HepG2 (cell line): ENCODE results near the gene PTPRD. TPM values are rescaled to one million over a fixed set of nuclear protein-coding genes. Genes with fewer than 3 reads are reported as not detected.

Experiments
- ATAC-seq: fragments of 200-7000 bp; cut with Tn5 transposase; 3 replicates; pipeline ENCODE4 v1.9.1; 2020; ENCODE audit warnings: mild to moderate bottlenecking, moderate library complexity
- BruUV-seq: library from RNA; stranded (reverse); fragments of 400-500 nt; replicated peaks from 2 replicates; lab custom pipeline; 2021; lab: Mats Ljungman, UMichigan
- CTCF ChIA-PET: fragments of 300-600 bp; formaldehyde crosslinking; extraction: SDS; loops from one replicate; lab custom pipeline; 2021; ENCODE audit warnings: low total read pairs, inconsistent platforms, low intra/inter-chr PET ratio; lab: Yijun Ruan, JAX
- POLR2A ChIA-PET: fragments of 350-600 bp; sonication (Branson Sonifier 250); formaldehyde crosslinking; loops from one replicate; lab custom pipeline; 2020; ENCODE audit warnings: antibody characterized with exemption, inconsistent platforms; lab: Yijun Ruan, JAX
- DNase-seq: peaks from one replicate; pipeline ENCODE4 v3.0.0-alpha.2; 2015; ENCODE audit warnings: low spot score
- FAIRE-seq: peaks from 3 replicates; lab custom pipeline; 2011; peaks lifted over from hg19 to GRCh38; lab: Jason Lieb, UNC
- H2AFZ ChIP-seq: one replicate; pipeline ENCODE4 v1.6.1; 2011; ENCODE audit warnings: low read length, inconsistent platforms
- H3K27ac ChIP-seq: fragments of 300-600 bp; 3 replicates; pipeline ENCODE4 v1.8.0; 2011; ENCODE audit warnings: mixed run types, mild to moderate bottlenecking, mixed read lengths, low read length, inconsistent platforms; ENCODE audit not compliant: insufficient read depth; ENCODE audit errors: extremely low read length
- H3K27me3 ChIP-seq, 2 experiments: fragments of 200-600 bp in 1 of 2; 2 replicates in 1 of 2; 3 replicates in 1 of 2; pipeline versions ENCODE4 v1.6.0 to v1.8.0; 2011; ENCODE audit warnings: low read length in 2 of 2, mild to moderate bottlenecking in 2 of 2, moderate library complexity in 2 of 2, inconsistent platforms in 1 of 2; ENCODE audit not compliant: insufficient read depth in 2 of 2, control insufficient read depth in 1 of 2
- H3K36me3 ChIP-seq, 2 experiments: fragments of 200-600 bp in 1 of 2; replicated peaks in 1 of 2; 2 replicates in 1 of 2; 3 replicates in 1 of 2; pipeline versions ENCODE4 v1.5.1 to v1.8.0; 2011; ENCODE audit warnings: low read length in 2 of 2, inconsistent platforms in 1 of 2; ENCODE audit not compliant: insufficient read depth in 2 of 2, control insufficient read depth in 1 of 2
- H3K4me1 ChIP-seq: 2 replicates; pipeline ENCODE4 v1.5.1; 2012; ENCODE audit warnings: low read length, inconsistent platforms; ENCODE audit not compliant: insufficient read depth
- H3K4me2 ChIP-seq: 2 replicates; pipeline ENCODE4 v1.6.0; 2011; ENCODE audit warnings: low read depth, low read length, inconsistent platforms
- H3K4me3 ChIP-seq, 3 experiments: fragments of 200-600 bp in 1 of 3; sonication (generic), shearing (Covaris generic) in 1 of 3; replicated peaks in 1 of 3; 2 replicates each; pipeline ENCODE4 v1.5.1; 2011 to 2016; ENCODE audit warnings: low read length in 3 of 3, inconsistent platforms in 2 of 3, low read depth in 2 of 3, mild to moderate bottlenecking in 2 of 3, control low read depth in 1 of 3, mixed read lengths in 1 of 3; ENCODE audit not compliant: insufficient read depth in 1 of 3
- H3K79me2 ChIP-seq: one replicate; pipeline ENCODE4 v1.6.1; 2011; ENCODE audit warnings: low read length, inconsistent platforms; ENCODE audit not compliant: insufficient read depth
- H3K9ac ChIP-seq: 2 replicates; pipeline ENCODE4 v1.6.0; 2011; ENCODE audit warnings: mild to moderate bottlenecking, low read depth, low read length, inconsistent platforms; ENCODE audit not compliant: insufficient read depth
- H3K9me3 ChIP-seq: 2 replicates; pipeline ENCODE4 v1.5.1; 2012; ENCODE audit warnings: mild to moderate bottlenecking, low read length
- H4K20me1 ChIP-seq: 2 replicates; pipeline ENCODE4 v1.6.0; 2011; ENCODE audit warnings: inconsistent platforms, mild to moderate bottlenecking, low read length, moderate library complexity; ENCODE audit not compliant: insufficient read depth
- ARID2 ChIP-seq: sonication (generic); formaldehyde crosslinking; IDR thresholded peaks from 2 replicates; pipeline ENCODE4 v1.8.1; 2022; ENCODE audit warnings: mild to moderate bottlenecking, missing genetic modification reagents, borderline replicate concordance
- POLR2A ChIP-seq, 2 experiments: IDR thresholded peaks; 2 replicates each; pipeline ENCODE4 v1.6.1; 2011; ENCODE audit warnings: low read depth in 2 of 2, low read length in 2 of 2, mild to moderate bottlenecking in 1 of 2, moderate library complexity in 1 of 2; ENCODE audit not compliant: insufficient read depth in 1 of 2
- RFX5 ChIP-seq: IDR thresholded peaks from 2 replicates; pipeline ENCODE4 v1.6.1; 2011; ENCODE audit warnings: low read depth, low read length, improper control_type of control experiment
- SIN3B ChIP-seq: fragments of 150-350 bp; IDR thresholded peaks from 2 replicates; pipeline ENCODE4 v1.6.1; 2014; ENCODE audit warnings: low read length
- SP140L ChIP-seq: sonication (generic); formaldehyde crosslinking; IDR thresholded peaks from 2 replicates; pipeline ENCODE4 v1.4.0; 2020; ENCODE audit warnings: missing genetic modification reagents, borderline replicate concordance
- ZBTB20 ChIP-seq: sonication (generic); formaldehyde crosslinking; IDR thresholded peaks from 2 replicates; pipeline ENCODE4 v1.8.1; 2023; ENCODE audit warnings: missing genetic modification reagents, low read depth, mild to moderate bottlenecking, borderline replicate concordance
- ZFP41 ChIP-seq: sonication (generic); formaldehyde crosslinking; IDR thresholded peaks from 2 replicates; pipeline ENCODE4 v1.4.0; 2020; ENCODE audit warnings: mild to moderate bottlenecking, missing genetic modification reagents, borderline replicate concordance
- ZNF451 ChIP-seq: sonication (generic); formaldehyde crosslinking; IDR thresholded peaks from 2 replicates; pipeline ENCODE4 v1.5.0; 2020; ENCODE audit warnings: mild to moderate bottlenecking, missing genetic modification reagents
- ZNF747 ChIP-seq: sonication (generic); formaldehyde crosslinking; IDR thresholded peaks from 2 replicates; pipeline ENCODE4 v1.8.1; 2023; ENCODE audit warnings: missing genetic modification reagents, mild to moderate bottlenecking, borderline replicate concordance
- ZNF891 ChIP-seq: sonication (generic); formaldehyde crosslinking; IDR thresholded peaks from 2 replicates; pipeline ENCODE4 v1.5.0; 2020; ENCODE audit warnings: mild to moderate bottlenecking, missing genetic modification reagents
- WGBS: methylation state at CpG from one replicate; pipeline ENCODE4 v1.1.6; 2017; ENCODE audit warnings: low lambda C conversion rate; 5-methylcytosine and 5-hydroxymethylcytosine counted together
- in situ Hi-C: cut with HindIII; loops from 2 replicates; pipeline ENCODE4 v1.10.0; 2017; ENCODE audit warnings: low pct_unique_long_range_greater_than_20kb; ENCODE audit not compliant: extremely low pct_ligation_motif_present
- intact Hi-C: fragments of 100-400 bp; cut with micrococcal nuclease; formaldehyde crosslinking; loops from one replicate; pipeline ENCODE4 v1.10.0; 2022; ENCODE audit not compliant: unreplicated experiment
- polyA plus RNA-seq, 8 experiments: library from polyadenylated mRNA; depleted of rRNA in 3 of 8; stranded (reverse) in 7 of 8; unstranded in 1 of 8; fragments of >200 nt; fragmentation: Illumina TruSeq in 4 of 8; extraction: Trizol in 4 of 8; gene quantifications; 2 replicates each; pipeline versions ENCODE4 v1.2.1 to v1.2.3, GENCODE V29; 2011 to 2016; ENCODE audit warnings: low read depth in 4 of 8, missing spikeins in 1 of 8, mixed read lengths in 1 of 8; ENCODE audit not compliant: insufficient read depth in 1 of 8
- total RNA-seq, 5 experiments: library from RNA; depleted of rRNA; stranded (reverse); fragments of >200 nt; fragmentation: Illumina TruSeq; extraction: Trizol; gene quantifications; 2 replicates each; pipeline ENCODE4 v1.2.3, GENCODE V29; 2016; ENCODE audit warnings: low read depth in 1 of 5
- TF ChIP-seq, protein P1 (sequence below): sonication (generic); formaldehyde crosslinking; IDR thresholded peaks from 2 replicates; pipeline ENCODE4; 2020; ENCODE audit warnings: missing genetic modification reagents, mild to moderate bottlenecking, borderline replicate concordance
- TF ChIP-seq, protein P2 (sequence below): sonication (generic); formaldehyde crosslinking; IDR thresholded peaks from 2 replicates; pipeline ENCODE4 v1.5.0; 2020; ENCODE audit warnings: missing genetic modification reagents, mild to moderate bottlenecking, borderline replicate concordance

The PTPRD gene
- total and polyA plus RNA-seq, 2 of the 13 experiments (the other 11 are each of a cell fraction or from before 2014, with no cell fraction given), result 0.05 TPM; not detected in 1

DNA sequence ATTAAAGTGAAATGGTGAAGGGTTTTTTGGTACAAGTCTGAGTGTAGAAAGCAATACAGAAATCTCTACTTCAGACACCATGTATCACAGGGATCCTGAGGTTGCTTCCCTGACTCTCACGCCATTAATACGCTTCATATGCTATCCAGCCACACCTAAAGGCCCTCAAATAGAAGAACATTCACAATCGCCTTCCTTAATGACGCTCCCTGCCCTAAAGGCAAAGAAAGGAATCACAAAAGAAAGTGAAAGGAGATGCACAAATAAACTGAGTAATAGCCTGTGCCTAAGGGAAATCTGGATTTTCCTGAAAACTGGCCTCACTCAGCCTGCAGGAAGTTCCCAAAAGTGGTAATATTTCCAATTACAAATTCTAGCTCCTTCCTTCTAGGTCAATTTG is 1810.6 kb downstream of the PTPRD start:
- BruUV-seq, result no TSS peak
- H3K27ac ChIP-seq, result no peak overlapping the region
- no peaks in the 10 kb centered on the region for H3K9me3 ChIP-seq
- no peak overlapping the region for H3K4me3 ChIP-seq
- no peak overlapping the region for H2AFZ ChIP-seq
- no peak for FAIRE-seq
- POLR2A ChIA-PET, result no interaction called here
- WGBS, result 26% methylated on average over 4 of the region's 4 CpGs
- CTCF ChIA-PET, result no interaction called here
- no peak for ATAC-seq
- intact Hi-C loops (no loop called here), in situ Hi-C loops (no loop called here)
- TF ChIP-seq RFX5, result no peak
- TF ChIP-seq, protein P1, sequence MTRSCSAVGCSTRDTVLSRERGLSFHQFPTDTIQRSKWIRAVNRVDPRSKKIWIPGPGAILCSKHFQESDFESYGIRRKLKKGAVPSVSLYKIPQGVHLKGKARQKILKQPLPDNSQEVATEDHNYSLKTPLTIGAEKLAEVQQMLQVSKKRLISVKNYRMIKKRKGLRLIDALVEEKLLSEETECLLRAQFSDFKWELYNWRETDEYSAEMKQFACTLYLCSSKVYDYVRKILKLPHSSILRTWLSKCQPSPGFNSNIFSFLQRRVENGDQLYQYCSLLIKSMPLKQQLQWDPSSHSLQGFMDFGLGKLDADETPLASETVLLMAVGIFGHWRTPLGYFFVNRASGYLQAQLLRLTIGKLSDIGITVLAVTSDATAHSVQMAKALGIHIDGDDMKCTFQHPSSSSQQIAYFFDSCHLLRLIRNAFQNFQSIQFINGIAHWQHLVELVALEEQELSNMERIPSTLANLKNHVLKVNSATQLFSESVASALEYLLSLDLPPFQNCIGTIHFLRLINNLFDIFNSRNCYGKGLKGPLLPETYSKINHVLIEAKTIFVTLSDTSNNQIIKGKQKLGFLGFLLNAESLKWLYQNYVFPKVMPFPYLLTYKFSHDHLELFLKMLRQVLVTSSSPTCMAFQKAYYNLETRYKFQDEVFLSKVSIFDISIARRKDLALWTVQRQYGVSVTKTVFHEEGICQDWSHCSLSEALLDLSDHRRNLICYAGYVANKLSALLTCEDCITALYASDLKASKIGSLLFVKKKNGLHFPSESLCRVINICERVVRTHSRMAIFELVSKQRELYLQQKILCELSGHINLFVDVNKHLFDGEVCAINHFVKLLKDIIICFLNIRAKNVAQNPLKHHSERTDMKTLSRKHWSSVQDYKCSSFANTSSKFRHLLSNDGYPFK (CRISPR knock-in tag), result no peak
- no peak for TF ChIP-seq SIN3B
- TF ChIP-seq ZNF747 (CRISPR knock-in tag), result no peak
- TF ChIP-seq ZBTB20 (CRISPR knock-in tag), result no peak
- TF ChIP-seq ZFP41 (CRISPR knock-in tag), result no peak
- no peak for TF ChIP-seq ARID2 (CRISPR knock-in tag)
- TF ChIP-seq, protein P2, sequence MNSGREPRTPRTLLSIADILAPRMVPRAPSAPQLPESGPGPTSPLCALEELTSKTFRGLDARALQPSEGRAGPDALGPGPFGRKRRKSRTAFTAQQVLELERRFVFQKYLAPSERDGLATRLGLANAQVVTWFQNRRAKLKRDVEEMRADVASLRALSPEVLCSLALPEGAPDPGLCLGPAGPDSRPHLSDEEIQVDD (CRISPR knock-in tag), result no peak
- no peak for TF ChIP-seq ZNF891
- no peak for TF ChIP-seq ZNF451 (CRISPR knock-in tag)
- no peak for TF ChIP-seq SP140L (CRISPR knock-in tag)
- no peak for TF ChIP-seq POLR2A (IDR thresholded peaks at IDR 0.05; ENCODE audit: insufficient read depth in 1 of 2, low read depth in 2 of 2, low read length in 2 of 2)
- no peaks in the 10 kb centered on the region for H3K4me1 ChIP-seq
- no peak for DNase-seq
- no peaks in the 10 kb centered on the region for H3K79me2 ChIP-seq
- H3K4me2 ChIP-seq, result no peak overlapping the region
- H4K20me1 ChIP-seq, result no peaks in the 10 kb centered on the region
- no peaks in the 10 kb centered on the region for H3K27me3 ChIP-seq
- H3K9ac ChIP-seq, result no peak overlapping the region
- no peaks in the 10 kb centered on the region for H3K36me3 ChIP-seq
